ENCODE results near the gene PTPRN2. TPM values are rescaled to one million over a fixed set of nuclear protein-coding genes. Genes with fewer than 3 reads are reported as not detected.

Gene PTPRN2
- total and polyA plus RNA-seq, 2 donors (not counting 3 experiments of a cell fraction or from before 2014, with no cell fraction given) = 0.62 to 0.88 TPM

DNA sequence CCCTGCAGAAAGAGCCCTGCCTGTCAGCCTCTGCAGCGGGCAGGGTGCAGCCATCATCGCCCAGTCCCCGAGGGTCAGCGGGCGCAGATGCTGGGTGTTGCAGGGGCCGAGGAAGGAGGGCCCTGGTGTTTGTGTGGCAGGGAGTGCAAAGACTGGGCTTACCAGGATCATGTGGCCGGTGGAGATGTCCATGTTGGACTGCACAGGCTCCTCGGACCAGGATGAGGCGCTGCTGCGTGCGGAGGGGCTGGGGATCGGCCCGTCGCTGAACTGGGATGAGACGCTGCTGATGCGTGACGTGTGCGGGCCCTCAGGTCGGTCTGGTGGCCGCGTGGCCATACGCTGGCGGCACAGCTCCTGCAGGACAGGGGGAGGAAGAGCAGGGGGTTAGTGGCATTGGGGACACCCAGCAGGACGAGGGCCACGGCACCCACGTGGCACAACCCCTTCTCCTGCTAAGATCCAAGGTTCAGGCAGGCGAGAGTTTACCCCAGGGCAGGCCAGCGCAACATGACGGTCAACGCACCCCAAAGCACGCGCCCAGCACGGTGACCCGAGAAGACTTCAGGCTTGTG, 931.3 kb downstream of the PTPRN2 start:
- Histone ChIP-seq H3K4me1 (ENCODE audit: control insufficient read depth, extremely low read depth, insufficient read depth, low read length) (no peaks in the 10 kb centered on the region), H3K27me3 (ENCODE audit: control insufficient read depth in 2 of 2, insufficient read depth in 2 of 2, low read length in 2 of 2) (no peaks in the 10 kb centered on the region), H3K9me1 (replicated peaks; ENCODE audit: control insufficient read depth, extremely low read depth, insufficient read depth, low read length) (no peaks in the 10 kb centered on the region), H3K9ac (replicated peaks; ENCODE audit: extremely low read depth, insufficient read depth, low read length) (no peak overlapping the region), H2AFZ (ENCODE audit: low read depth, low read length) (no peak overlapping the region), H3K36me3 (ENCODE audit: control insufficient read depth in 2 of 2, extremely low read depth in 1 of 2, insufficient read depth in 2 of 2, low read length in 2 of 2) (no peaks in the 10 kb centered on the region), H3K27ac (ENCODE audit: insufficient read depth, low read depth, low read length) (no peak overlapping the region), H3K4me3 (replicated peaks in 1 of 3; ENCODE audit: insufficient read depth in 1 of 3, low read depth in 1 of 3, low read length in 3 of 3) (no peak overlapping the region), H3K4me2 (ENCODE audit: insufficient read depth, low read length) (no peak overlapping the region), H3K9me3 (replicated peaks; ENCODE audit: control insufficient read depth, insufficient read depth, low read length) (peaks cover 2% of the 10 kb centered on the region), H3K79me2 (ENCODE audit: control insufficient read depth, insufficient read depth, low read length) (no peaks in the 10 kb centered on the region), H4K20me1 (replicated peaks; ENCODE audit: control insufficient read depth, extremely low read depth, insufficient read depth, low read length) (no peaks in the 10 kb centered on the region)
- POLR2A ChIA-PET = no interaction called here
- no peak for FAIRE-seq
- CTCF ChIA-PET = no interaction called here
- intact Hi-C loops (cut with micrococcal nuclease) (no loop called here), dilution Hi-C loops (cut with MboI; ENCODE audit: extremely low pct_ligation_motif_present, low sequenced_read_pairs) (no loop called here)
- TF ChIP-seq FOS (IDR thresholded peaks at IDR 0.05; ENCODE audit: borderline replicate concordance, insufficient read depth, low read length) (no peak), GATA2 (IDR thresholded peaks at IDR 0.05; ENCODE audit: insufficient read depth, insufficient read length, low read depth, low read length) (no peak), POLR2A (IDR thresholded peaks at IDR 0.05; ENCODE audit: low read depth, low read length) (no peak), MYC (IDR thresholded peaks at IDR 0.05; ENCODE audit: low read depth, low read length) (no peak), POLR2AphosphoS5 (IDR thresholded peaks at IDR 0.05; ENCODE audit: insufficient read depth, low read depth, low read length) (no peak), EZH2 (IDR thresholded peaks at IDR 0.05; ENCODE audit: borderline replicate concordance, low read depth, low read length, severe bottlenecking) (no peak), JUN (IDR thresholded peaks at IDR 0.05; ENCODE audit: borderline replicate concordance, insufficient read depth, insufficient read length, low read depth) (no peak)
- TF ChIP-seq, protein P1, sequence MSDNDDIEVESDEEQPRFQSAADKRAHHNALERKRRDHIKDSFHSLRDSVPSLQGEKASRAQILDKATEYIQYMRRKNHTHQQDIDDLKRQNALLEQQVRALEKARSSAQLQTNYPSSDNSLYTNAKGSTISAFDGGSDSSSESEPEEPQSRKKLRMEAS (IDR thresholded peaks at IDR 0.05; ENCODE audit: insufficient read depth, insufficient read length) = no peak
- TF ChIP-seq, protein P2, sequence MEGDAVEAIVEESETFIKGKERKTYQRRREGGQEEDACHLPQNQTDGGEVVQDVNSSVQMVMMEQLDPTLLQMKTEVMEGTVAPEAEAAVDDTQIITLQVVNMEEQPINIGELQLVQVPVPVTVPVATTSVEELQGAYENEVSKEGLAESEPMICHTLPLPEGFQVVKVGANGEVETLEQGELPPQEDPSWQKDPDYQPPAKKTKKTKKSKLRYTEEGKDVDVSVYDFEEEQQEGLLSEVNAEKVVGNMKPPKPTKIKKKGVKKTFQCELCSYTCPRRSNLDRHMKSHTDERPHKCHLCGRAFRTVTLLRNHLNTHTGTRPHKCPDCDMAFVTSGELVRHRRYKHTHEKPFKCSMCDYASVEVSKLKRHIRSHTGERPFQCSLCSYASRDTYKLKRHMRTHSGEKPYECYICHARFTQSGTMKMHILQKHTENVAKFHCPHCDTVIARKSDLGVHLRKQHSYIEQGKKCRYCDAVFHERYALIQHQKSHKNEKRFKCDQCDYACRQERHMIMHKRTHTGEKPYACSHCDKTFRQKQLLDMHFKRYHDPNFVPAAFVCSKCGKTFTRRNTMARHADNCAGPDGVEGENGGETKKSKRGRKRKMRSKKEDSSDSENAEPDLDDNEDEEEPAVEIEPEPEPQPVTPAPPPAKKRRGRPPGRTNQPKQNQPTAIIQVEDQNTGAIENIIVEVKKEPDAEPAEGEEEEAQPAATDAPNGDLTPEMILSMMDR (IDR thresholded peaks at IDR 0.05; ENCODE audit: extremely low read depth in 1 of 2, insufficient read depth in 1 of 2, low read depth in 1 of 2, low read length in 2 of 2) = no peak
- no peak for DNase-seq (ENCODE audit: low read depth, low spot score)
- no TSS peak for BruUV-seq (replicated peaks)

Measured in endothelial cell of umbilical vein (primary cell).